GM18861 (cell line): ENCODE results near the gene QRICH2.
"Not testable (repeated sequence)": the region's sequence is repeated elsewhere in the genome, so short reads cannot be mapped to it uniquely, and the experiment has no call there.

Experiments used
- ATAC-seq: cut with Tn5 transposase; IDR thresholded peaks from one replicate; pipeline ENCODE4 v1.9.1; 2021; ENCODE audit not compliant: unreplicated experiment

Gene QRICH2

GRCh38 chr17:76267051-76267576 is 41.0 kb downstream of the QRICH2 start:
- ATAC-seq, result no peak

GRCh38 chr17:76266244-76266938 is 41.7 kb downstream of the QRICH2 start:
- ATAC-seq, result no peak

- no peak for ATAC-seq
These were observed 42.3 kb downstream of the QRICH2 start for GRCh38 chr17:76265624-76266243.

- ATAC-seq, result peak; percentile 54
These were observed 43.1 kb downstream of the QRICH2 start, which contains the start of gene UBALD2 for GRCh38 chr17:76264755-76265623. TSS of gene UBALD2 (plus strand) at chr17:76265348. CDS start at chr17:76265506, 158 bp downstream.

- ATAC-seq, result no peak
These were observed 43.7 kb downstream of the QRICH2 start for GRCh38 chr17:76264425-76264754.

GRCh38 chr17:76263896-76264295 is 44.2 kb downstream of the QRICH2 start:
- no peak for ATAC-seq

GRCh38 chr17:76262732-76263344 is 45.2 kb downstream of the QRICH2 start:
- ATAC-seq, result no peak

- ATAC-seq, result no peak
These were observed 46.5 kb downstream of the QRICH2 start for GRCh38 chr17:76261421-76262215.

GRCh38 chr17:76260669-76261068 is 47.4 kb downstream of the QRICH2 start:
- no peak for ATAC-seq

- ATAC-seq, result no peak
These were observed 47.9 kb downstream of the QRICH2 start for GRCh38 chr17:76260220-76260619.

GRCh38 chr17:76256430-76257050 is 51.5 kb downstream of the QRICH2 start:
- ATAC-seq, result not testable (repeated sequence)

- no peak for ATAC-seq
These were observed 52.2 kb downstream of the QRICH2 start for GRCh38 chr17:76255801-76256429.

GRCh38 chr17:76254275-76254674 is 53.8 kb downstream of the QRICH2 start:
- ATAC-seq, result no peak

- ATAC-seq, result no peak
These were observed 54.2 kb downstream of the QRICH2 start for GRCh38 chr17:76253841-76254240.

- not testable (repeated sequence) for ATAC-seq
These were observed 54.9 kb downstream of the QRICH2 start for GRCh38 chr17:76252967-76253766.

- ATAC-seq, result peak; percentile 66
These were observed 55.8 kb downstream of the QRICH2 start for GRCh38 chr17:76252040-76252954.

- ATAC-seq, result no peak
These were observed 56.5 kb downstream of the QRICH2 start for GRCh38 chr17:76251478-76252039.
